ENCODE measurements around the gene CAST. TPM values are rescaled to one million over a fixed set of nuclear protein-coding genes. Genes with fewer than 3 reads are reported as not detected.

Gene CAST
- total and polyA plus RNA-seq, 8 donors, result 128 to 264 (median 156) TPM

DNA sequence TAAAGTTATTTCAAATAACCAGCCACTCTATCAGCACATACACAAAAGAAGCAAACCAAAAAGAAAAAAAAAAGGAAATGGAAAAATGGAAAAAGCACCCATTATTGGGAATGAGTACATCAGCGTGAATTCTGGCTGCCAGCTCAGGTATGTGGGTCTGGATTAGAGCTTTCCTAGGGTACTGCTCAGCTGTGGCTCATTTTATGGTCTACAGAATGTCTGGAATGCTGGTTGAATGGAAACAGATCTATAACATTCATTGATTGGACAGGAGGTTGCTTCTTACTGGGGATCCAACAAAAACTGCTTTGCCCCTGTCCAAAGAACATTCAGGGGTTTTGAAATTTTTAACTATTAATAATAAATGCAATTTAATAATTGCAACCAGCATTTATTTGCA is 3.9 kb upstream of the CAST start:
- DNase-seq (no peak), ATAC-seq (no peak)
- TF ChIP-seq, protein P1, sequence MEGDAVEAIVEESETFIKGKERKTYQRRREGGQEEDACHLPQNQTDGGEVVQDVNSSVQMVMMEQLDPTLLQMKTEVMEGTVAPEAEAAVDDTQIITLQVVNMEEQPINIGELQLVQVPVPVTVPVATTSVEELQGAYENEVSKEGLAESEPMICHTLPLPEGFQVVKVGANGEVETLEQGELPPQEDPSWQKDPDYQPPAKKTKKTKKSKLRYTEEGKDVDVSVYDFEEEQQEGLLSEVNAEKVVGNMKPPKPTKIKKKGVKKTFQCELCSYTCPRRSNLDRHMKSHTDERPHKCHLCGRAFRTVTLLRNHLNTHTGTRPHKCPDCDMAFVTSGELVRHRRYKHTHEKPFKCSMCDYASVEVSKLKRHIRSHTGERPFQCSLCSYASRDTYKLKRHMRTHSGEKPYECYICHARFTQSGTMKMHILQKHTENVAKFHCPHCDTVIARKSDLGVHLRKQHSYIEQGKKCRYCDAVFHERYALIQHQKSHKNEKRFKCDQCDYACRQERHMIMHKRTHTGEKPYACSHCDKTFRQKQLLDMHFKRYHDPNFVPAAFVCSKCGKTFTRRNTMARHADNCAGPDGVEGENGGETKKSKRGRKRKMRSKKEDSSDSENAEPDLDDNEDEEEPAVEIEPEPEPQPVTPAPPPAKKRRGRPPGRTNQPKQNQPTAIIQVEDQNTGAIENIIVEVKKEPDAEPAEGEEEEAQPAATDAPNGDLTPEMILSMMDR (IDR thresholded peaks at IDR 0.05), result no peak
- intact Hi-C loops (cut with DNase I), result no loop called here
- Histone ChIP-seq H3K4me3 (no peak overlapping the region), H3K27ac (no peak overlapping the region), H3K4me1 (peaks cover 9 to 51% of the 10 kb centered on the region in 2 donors), H3K9me3 (no peaks in the 10 kb centered on the region), H3K27me3 (no peaks in the 10 kb centered on the region), H3K36me3 (no peaks in the 10 kb centered on the region)

DNA sequence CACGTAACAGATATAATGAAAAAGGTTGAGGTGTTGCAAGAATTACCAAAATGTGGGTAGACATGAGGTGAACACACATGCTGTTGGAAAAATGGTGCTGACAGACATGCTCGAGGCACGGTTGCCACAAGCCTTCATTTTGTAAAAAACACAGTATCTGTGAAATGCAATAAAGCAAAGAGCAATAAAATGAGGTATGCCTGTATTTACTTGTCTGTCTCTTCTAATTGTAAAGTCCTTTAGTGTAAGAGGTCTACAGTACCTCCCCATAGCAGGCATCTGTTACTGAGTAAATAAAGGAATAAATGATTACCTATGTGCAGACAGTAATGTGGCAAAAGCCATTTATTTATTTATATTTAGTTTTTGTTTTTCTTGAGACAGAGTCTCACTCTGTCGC is 3.0 kb upstream of the CAST start:
- H3K36me3 ChIP-seq, result no peaks in the 10 kb centered on the region
- H3K27me3 ChIP-seq, result no peaks in the 10 kb centered on the region
- peaks cover 14 to 52% of the 10 kb centered on the region in 2 donors for H3K4me1 ChIP-seq
- H3K4me3 ChIP-seq, result no peak overlapping the region
- H3K9me3 ChIP-seq, result no peaks in the 10 kb centered on the region
- H3K27ac ChIP-seq, result no peak overlapping the region
- no peak for DNase-seq
- intact Hi-C loops (cut with DNase I), result no loop called here
- TF ChIP-seq, protein P1 (IDR thresholded peaks at IDR 0.05), result no peak
- no peak for ATAC-seq

DNA sequence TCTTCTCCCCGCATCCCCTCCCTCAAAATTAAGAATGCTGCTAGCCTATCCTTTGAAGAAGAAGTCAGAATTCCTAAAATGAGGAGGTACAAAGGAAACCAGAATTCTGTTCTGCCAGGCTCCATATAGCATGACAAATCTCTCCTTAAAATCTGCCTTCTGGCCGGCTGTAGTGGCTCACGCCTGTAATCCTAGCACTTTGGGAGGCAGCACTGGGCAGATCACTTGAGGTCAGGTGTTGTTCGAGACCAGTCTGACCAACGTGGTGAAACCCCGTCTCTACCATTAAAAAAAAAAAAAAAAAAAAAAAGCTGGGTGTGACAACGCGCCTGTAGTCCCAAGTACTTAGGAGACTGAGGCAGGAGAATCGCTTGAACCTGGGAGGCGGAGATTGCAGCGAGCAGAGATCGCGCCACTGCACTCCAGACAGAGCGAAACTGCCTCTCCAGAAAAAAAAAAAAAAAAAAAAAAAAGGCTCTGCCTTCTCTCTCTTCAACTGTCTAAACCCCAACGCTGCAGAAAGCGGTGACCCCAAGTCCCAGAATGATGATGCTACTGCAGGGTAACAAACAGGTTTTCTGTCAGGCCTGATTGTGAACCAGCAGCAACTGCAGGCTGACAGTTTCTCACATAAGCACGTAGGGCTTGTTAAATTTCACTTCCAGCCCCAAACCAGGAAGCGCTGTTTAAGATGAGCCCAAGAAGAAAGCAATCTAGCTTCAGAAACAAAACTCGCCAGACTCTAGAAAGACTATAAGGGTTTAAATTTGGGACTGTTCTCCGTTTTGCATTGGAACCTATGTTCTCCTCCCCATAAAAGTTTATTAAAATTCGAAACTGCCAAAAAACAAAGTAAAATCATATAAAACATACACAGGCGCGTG is 963 bp upstream of the CAST start:
- peak in 3 of 4 donors; percentile 44 to 48 (median 45) for DNase-seq

DNA sequence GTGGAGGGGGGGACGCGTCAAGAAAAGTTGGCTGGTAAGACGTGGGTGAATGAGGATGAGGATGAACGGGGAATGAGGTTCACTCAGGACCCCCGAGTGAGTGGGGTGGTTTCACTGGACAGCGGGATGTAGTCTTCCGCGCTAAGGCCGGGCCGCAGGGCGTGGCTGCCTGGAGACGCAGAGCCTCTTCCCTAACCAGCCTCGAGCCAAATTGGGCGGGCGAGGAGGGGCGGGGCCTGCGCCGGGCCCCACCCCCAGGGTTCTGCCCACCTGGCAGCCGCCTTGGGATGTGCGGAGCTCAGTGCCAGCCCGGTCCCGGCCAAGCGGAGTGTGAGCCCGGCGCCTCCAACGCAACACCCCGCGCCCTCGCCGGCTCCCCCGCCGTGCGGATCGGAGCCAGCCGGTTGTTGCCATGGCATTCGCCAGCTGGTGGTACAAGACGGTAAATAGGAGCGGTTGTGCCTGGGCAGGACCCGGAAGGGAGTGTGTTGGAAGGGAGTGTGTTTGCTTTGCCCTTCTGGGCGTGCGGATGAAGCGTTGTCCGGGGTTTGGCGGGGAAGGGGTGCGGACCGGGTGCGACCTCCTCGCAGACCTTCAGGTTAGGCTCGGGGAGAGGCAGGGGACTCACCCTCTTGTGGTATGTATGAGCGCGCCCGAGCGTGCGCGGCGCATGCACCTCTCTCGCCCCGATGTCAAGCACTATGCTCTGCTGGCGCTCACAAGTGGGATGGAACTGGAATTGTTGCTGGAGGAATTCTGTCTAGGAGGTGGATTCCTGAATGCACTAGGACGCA is 746 bp downstream of the CAST start:
- ATAC-seq, result peak; percentile 92
- peak; percentile 86 to 98 (median 94) for DNase-seq
- H3K9me3 ChIP-seq, result no peaks in the 10 kb centered on the region
- H3K4me3 ChIP-seq, result peak overlapping the region; percentile 83 to 89
- intact Hi-C loops (cut with DNase I), result no loop called here
- H3K4me1 ChIP-seq, result peaks cover 14 to 32% of the 10 kb centered on the region in 2 donors
- H3K36me3 ChIP-seq, result no peaks in the 10 kb centered on the region
- peak overlapping the region; percentile 97 to 99 for H3K27ac ChIP-seq
- TF ChIP-seq, protein P1 (IDR thresholded peaks at IDR 0.05), result no peak
- no peaks in the 10 kb centered on the region for H3K27me3 ChIP-seq

More for the DNA sequence above, 963 bp upstream of the CAST start:
- intact Hi-C loops (cut with DNase I), result no loop called here
- ATAC-seq, result peak; percentile 5
- Histone ChIP-seq H3K4me1 (peaks cover 14 to 48% of the 10 kb centered on the region in 2 donors), H3K9me3 (no peaks in the 10 kb centered on the region), H3K4me3 (peak overlapping the region; percentile 83 to 89), H3K27ac (peak overlapping the region; percentile 97 to 99), H3K36me3 (no peaks in the 10 kb centered on the region), H3K27me3 (no peaks in the 10 kb centered on the region)
- TF ChIP-seq, protein P1 (IDR thresholded peaks at IDR 0.05), result no peak

DNA sequence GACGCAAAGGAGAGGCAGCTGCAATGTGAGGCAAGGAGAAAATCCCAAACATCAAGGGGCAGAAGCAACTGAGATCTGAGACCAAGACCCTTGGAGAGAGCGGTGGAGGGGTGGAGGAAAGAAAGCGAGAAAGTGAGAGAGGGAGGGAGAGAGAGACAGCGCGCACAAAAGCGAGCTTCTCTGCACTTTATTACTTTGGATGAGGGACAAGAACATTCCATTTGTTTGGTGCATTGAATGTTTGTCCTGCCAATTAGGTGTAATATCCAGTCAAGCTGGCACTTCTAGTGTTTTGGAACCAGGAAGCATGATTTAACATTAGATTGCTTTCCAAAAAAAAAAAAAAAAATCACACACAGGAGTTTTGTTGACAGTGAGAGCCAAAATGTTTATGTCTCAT is 1.4 kb downstream of the CAST start:
- Histone ChIP-seq H3K27me3 (no peaks in the 10 kb centered on the region), H3K9me3 (no peaks in the 10 kb centered on the region), H3K4me3 (peak overlapping the region; percentile 83 to 89), H3K4me1 (peaks cover 14 to 32% of the 10 kb centered on the region in 2 donors), H3K36me3 (no peaks in the 10 kb centered on the region), H3K27ac (peak overlapping the region; percentile 97 to 99)
- ATAC-seq, result no peak
- DNase-seq, result peak in 1 of 4 donors; percentile 14
- intact Hi-C loops (cut with DNase I), result no loop called here
- TF ChIP-seq, protein P1 (IDR thresholded peaks at IDR 0.05), result no peak
